DMS114 treated with DMSO at 0.1 percent for 48 hours (cell line): ENCODE data around the gene MAT2A.

Experiments
- DNase-seq: peaks from one replicate; lab custom pipeline; 2025; ENCODE audit not compliant: unreplicated experiment; lab: John Stamatoyannopoulos, UW

Gene MAT2A

GRCh38 chr2:85538507-85539360, at the start of gene MAT2A:
Gene MAT2A (plus strand): TSS chr2:85539168. CDS start chr2:85539288, 120 bp downstream.
- DNase-seq, result peak; percentile 88

- DNase-seq, result no peak
Observed at GRCh38 chr2:85490861-85491755, 47.9 kb upstream of the MAT2A start.

- DNase-seq, result no peak
Observed at GRCh38 chr2:85496436-85496835, 42.5 kb upstream of the MAT2A start.

- DNase-seq, result no peak
Observed at GRCh38 chr2:85497944-85498630, 40.9 kb upstream of the MAT2A start.

- DNase-seq, result no peak
Observed at GRCh38 chr2:85501248-85501647, 37.7 kb upstream of the MAT2A start.

- DNase-seq, result no peak
Observed at GRCh38 chr2:85502720-85503119, 36.2 kb upstream of the MAT2A start.

- DNase-seq, result no peak
Observed at GRCh38 chr2:85503168-85503850, 35.7 kb upstream of the MAT2A start.

GRCh38 chr2:85503851-85504777, 34.9 kb upstream of the MAT2A start:
- no peak for DNase-seq

GRCh38 chr2:85504778-85505261, 34.1 kb upstream of the MAT2A start:
- DNase-seq, result no peak

GRCh38 chr2:85505551-85506238, 33.3 kb upstream of the MAT2A start:
- no peak for DNase-seq

- DNase-seq, result no peak
Observed at GRCh38 chr2:85506768-85507181, 32.2 kb upstream of the MAT2A start.

GRCh38 chr2:85511008-85511811, 27.8 kb upstream of the MAT2A start:
- DNase-seq, result no peak

GRCh38 chr2:85514323-85514722, 24.6 kb upstream of the MAT2A start:
- no peak for DNase-seq

- DNase-seq, result no peak
Observed at GRCh38 chr2:85516653-85517389, 22.1 kb upstream of the MAT2A start.

GRCh38 chr2:85522090-85522647, 16.8 kb upstream of the MAT2A start:
- no peak for DNase-seq

- DNase-seq, result no peak
Observed at GRCh38 chr2:85523062-85523902, 15.7 kb upstream of the MAT2A start.
